GM19468 (cell line): ENCODE measurements around the gene PRAMEF12.
"Not testable (repeated sequence)": the region's sequence is repeated elsewhere in the genome, so short reads cannot be mapped to it uniquely, and the experiment has no call there.

Experiments
- ATAC-seq: cut with Tn5 transposase; IDR thresholded peaks from one replicate; pipeline ENCODE4 v1.9.1; 2021; ENCODE audit warnings: mild to moderate bottlenecking, moderate library complexity, moderate number of reproducible peaks; ENCODE audit not compliant: unreplicated experiment; ENCODE audit errors: extremely low read depth

Gene PRAMEF12

GRCh38 chr1:12773438-12773837 is at the start of gene PRAMEF12:
TSS of gene PRAMEF12 (plus strand) at chr1:12773738. CDS start at chr1:12774868, 1,130 bp downstream.
- ATAC-seq: no peak

GRCh38 chr1:12728391-12728790 is 45.1 kb upstream of the PRAMEF12 start:
- no peak for ATAC-seq

GRCh38 chr1:12730156-12730555 is 43.4 kb upstream of the PRAMEF12 start:
- no peak for ATAC-seq

- ATAC-seq: not testable (repeated sequence)
These were observed 42.5 kb upstream of the PRAMEF12 start for GRCh38 chr1:12731084-12731483.

GRCh38 chr1:12734651-12735050 is 38.9 kb upstream of the PRAMEF12 start:
- ATAC-seq: no peak

- no peak for ATAC-seq
These were observed 34.6 kb upstream of the PRAMEF12 start for GRCh38 chr1:12738934-12739333.

GRCh38 chr1:12739613-12740012 is 33.9 kb upstream of the PRAMEF12 start:
- ATAC-seq: no peak

GRCh38 chr1:12741946-12742345 is 31.6 kb upstream of the PRAMEF12 start:
- no peak for ATAC-seq

- no peak for ATAC-seq
These were observed 28.2 kb upstream of the PRAMEF12 start for GRCh38 chr1:12745126-12745991.

GRCh38 chr1:12745992-12746323 is 27.6 kb upstream of the PRAMEF12 start, which contains the start of gene CFAP107:
TSS of gene CFAP107 (plus strand) at chr1:12746200. CDS start at chr1:12746431, 231 bp downstream.
- ATAC-seq: no peak

- ATAC-seq: no peak
These were observed 24.7 kb upstream of the PRAMEF12 start for GRCh38 chr1:12748778-12749355.

GRCh38 chr1:12754738-12755137 is 18.8 kb upstream of the PRAMEF12 start:
- ATAC-seq: no peak

- no peak for ATAC-seq
These were observed 17.3 kb upstream of the PRAMEF12 start for GRCh38 chr1:12756273-12756672.

GRCh38 chr1:12756768-12757413 is 16.6 kb upstream of the PRAMEF12 start:
- no peak for ATAC-seq

GRCh38 chr1:12757836-12758235 is 15.7 kb upstream of the PRAMEF12 start:
- ATAC-seq: no peak

GRCh38 chr1:12760256-12760795 is 13.2 kb upstream of the PRAMEF12 start:
- no peak for ATAC-seq

GRCh38 chr1:12761781-12762180 is 11.8 kb upstream of the PRAMEF12 start:
- no peak for ATAC-seq

- ATAC-seq: no peak
These were observed 10.8 kb upstream of the PRAMEF12 start for GRCh38 chr1:12762766-12763165.

- ATAC-seq: no peak
These were observed 10.1 kb upstream of the PRAMEF12 start for GRCh38 chr1:12763479-12763878.

GRCh38 chr1:12764016-12764415 is 9.5 kb upstream of the PRAMEF12 start:
- no peak for ATAC-seq

- no peak for ATAC-seq
These were observed 4.5 kb upstream of the PRAMEF12 start for GRCh38 chr1:12769031-12769430.
